Body of pancreas (tissue), 4 donors: ENCODE measurements around the gene MIER1.

ENCODE experiments used
- CTCF ChIP-seq, 7 experiments: fragments of 450-650 bp in 4 of 7; fragments of 200-600 bp in 3 of 7; sonication (generic) in 3 of 7; IDR thresholded peaks; one replicate each; pipeline ENCODE4 v1.5.1; 2016 to 2019; ENCODE audit warnings: antibody characterized with exemption in 7 of 7
- POLR2A ChIP-seq, 3 donors: fragments of 450-650 bp; IDR thresholded peaks; one replicate each; pipeline ENCODE4 v1.6.1; 2016; ENCODE audit warnings: antibody characterized with exemption in 3 of 3, mild to moderate bottlenecking in 2 of 3

- no peak for TF ChIP-seq POLR2A (IDR thresholded peaks at IDR 0.05)
- no peak for TF ChIP-seq CTCF (IDR thresholded peaks at IDR 0.05)
Observed at GRCh38 chr1:66920543-66920942, 4.2 kb upstream of the MIER1 start.
